WTC11 (cell line): ENCODE measurements around the gene MMP23B.

ENCODE experiments used
- CREB1 ChIP-seq: sonication (generic); formaldehyde crosslinking; IDR thresholded peaks from 2 replicates; pipeline ENCODE4 v1.8.0; 2023; ENCODE audit warnings: mild to moderate bottlenecking, missing genetic modification reagents
- CTCF ChIP-seq: fragments of 200-600 bp; IDR thresholded peaks from 2 replicates; pipeline ENCODE4 v1.8.0; 2022; ENCODE audit warnings: antibody characterized with exemption
- FOXK1 ChIP-seq: sonication (generic); formaldehyde crosslinking; IDR thresholded peaks from 2 replicates; pipeline ENCODE4 v1.8.0; 2022; ENCODE audit warnings: mild to moderate bottlenecking, moderate library complexity, missing genetic modification reagents
- FOXP4 ChIP-seq: sonication (generic); formaldehyde crosslinking; IDR thresholded peaks from 2 replicates; pipeline ENCODE4 v1.8.0; 2022; ENCODE audit warnings: mild to moderate bottlenecking, missing genetic modification reagents
- IRF2 ChIP-seq: sonication (generic); formaldehyde crosslinking; IDR thresholded peaks from 2 replicates; pipeline ENCODE4 v1.8.0; 2022; ENCODE audit warnings: low read depth, missing genetic modification reagents, borderline replicate concordance
- NFATC4 ChIP-seq: fragments of 250-450 bp; sonication (Bioruptor Pico); IDR thresholded peaks from 2 replicates; pipeline ENCODE4 v1.9.0; 2021; ENCODE audit warnings: mild to moderate bottlenecking
- NR2C2 ChIP-seq: sonication (generic); formaldehyde crosslinking; IDR thresholded peaks from 2 replicates; pipeline ENCODE4 v1.8.0; 2022; ENCODE audit warnings: mild to moderate bottlenecking, missing genetic modification reagents
- USF2 ChIP-seq: sonication (generic); formaldehyde crosslinking; IDR thresholded peaks from 2 replicates; pipeline ENCODE4 v1.8.1; 2023; ENCODE audit warnings: mild to moderate bottlenecking, missing genetic modification reagents, moderate library complexity

GRCh38 chr1:1670866-1671265 is 38.9 kb downstream of the MMP23B start:
- no peak for TF ChIP-seq CTCF
- no peak for TF ChIP-seq IRF2 (CRISPR knock-in tag)
- TF ChIP-seq NR2C2 (CRISPR knock-in tag) = no peak
- TF ChIP-seq FOXK1 (CRISPR knock-in tag) = no peak
- TF ChIP-seq CREB1 (CRISPR knock-in tag) = no peak
- TF ChIP-seq NFATC4 = no peak
- no peak for TF ChIP-seq USF2
- TF ChIP-seq FOXP4 (CRISPR knock-in tag) = no peak
